MM.1S (cell line): Measurements from ENCODE around the gene MEX3D.

Experiments used
- CTCF ChIP-seq: fragments of 300-600 bp; sonication (generic); IDR thresholded peaks from 2 replicates; pipeline ENCODE4 v1.5.1; 2016; ENCODE audit warnings: antibody characterized with exemption, low read length, mixed read lengths
- EZH2 ChIP-seq: fragments of 300-600 bp; sonication (generic); optimal IDR thresholded peaks from 2 replicates; pipeline ENCODE3; 2017; ENCODE audit warnings: low read depth, mild to moderate bottlenecking, antibody characterized with exemption, low read length, mixed read lengths

- TF ChIP-seq CTCF (no peak), EZH2 (no peak)
Measured at GRCh38 chr19:1602091-1602707, 34.1 kb upstream of the MEX3D start.
